ENCODE results near the gene TRABD2A.

The TRABD2A gene

DNA sequence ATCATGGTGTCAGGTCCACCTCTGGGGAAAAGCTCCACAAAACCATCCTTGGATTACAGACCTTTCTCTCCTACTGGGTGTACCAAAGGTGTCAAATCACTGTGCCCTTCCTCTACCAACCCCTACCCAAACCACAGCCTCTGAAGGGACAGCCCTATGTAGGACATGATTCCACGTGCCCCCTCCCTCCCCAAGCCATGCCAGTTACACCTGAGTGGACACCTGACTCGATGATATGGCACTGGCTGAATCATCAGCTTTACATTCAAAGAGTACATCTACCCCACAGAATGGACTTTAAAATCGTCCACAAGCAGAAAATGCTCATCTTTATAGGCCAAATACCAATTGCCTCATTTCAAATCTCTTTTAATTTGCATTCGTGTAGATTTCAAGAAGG, 26.0 kb downstream of the TRABD2A start:
- no peak for DNase-seq (ENCODE audit: low read depth in 3 of 3)

DNA sequence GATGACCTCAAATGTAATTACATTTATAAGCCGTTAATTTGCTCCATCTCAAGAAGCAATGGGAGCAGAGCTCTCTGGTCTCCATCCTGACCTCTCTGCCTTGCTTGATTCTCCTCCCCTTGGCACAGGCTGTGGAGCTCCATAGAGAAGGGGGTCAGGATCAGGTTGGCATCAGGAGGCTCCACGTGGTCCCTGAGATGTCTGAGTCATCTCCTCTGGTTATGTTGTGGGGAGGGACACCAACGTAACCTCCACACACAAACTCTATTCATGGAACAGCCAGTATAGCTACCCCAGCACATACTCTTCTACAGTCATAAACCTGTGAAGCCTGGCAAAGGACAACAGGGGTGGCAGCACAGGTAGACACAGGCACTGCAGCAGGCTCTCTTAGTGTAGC, 29.0 kb downstream of the TRABD2A start:
- no peak for DNase-seq (ENCODE audit: low read depth in 3 of 3)

GRCh38 chr2:84850471-84850870, 30.4 kb downstream of the TRABD2A start:
- no peak for DNase-seq (ENCODE audit: low read depth in 3 of 3)

DNA sequence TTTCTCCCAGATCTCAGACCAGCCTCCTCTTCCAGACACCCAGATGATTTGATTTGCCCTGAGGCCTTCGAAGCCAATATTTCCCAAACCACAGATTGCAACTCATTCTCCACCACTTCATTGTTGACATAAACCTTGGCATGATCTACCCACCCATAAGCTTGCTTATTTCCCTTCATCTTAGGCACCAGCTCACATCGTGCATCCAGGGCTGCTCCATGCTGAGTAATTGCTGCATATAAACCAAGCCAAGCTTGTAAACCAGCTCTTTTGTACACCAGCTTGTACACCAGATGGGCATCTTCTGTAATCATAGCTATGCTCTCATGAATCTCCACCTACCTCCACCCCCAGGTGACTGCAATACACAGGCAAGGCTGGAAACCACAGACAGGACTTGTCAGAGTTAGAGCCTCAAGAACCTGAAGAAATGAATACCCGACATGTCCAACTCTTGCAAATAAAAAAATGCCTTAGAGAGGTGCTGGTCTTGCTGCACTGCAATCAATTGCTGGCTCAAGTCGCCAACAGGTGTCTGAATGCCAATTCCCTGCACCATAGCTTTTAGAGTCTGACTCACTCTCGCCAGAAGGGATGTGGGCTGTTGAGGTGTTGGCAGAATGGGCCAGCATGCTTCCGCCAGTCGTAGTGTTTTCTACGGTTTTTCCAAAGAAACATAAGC, 31.5 kb downstream of the TRABD2A start:
- peak in 1 of 3 experiments; percentile 34 for DNase-seq (ENCODE audit: low read depth in 3 of 3)

GRCh38 chr2:84847326-84848050, 33.4 kb downstream of the TRABD2A start:
- no peak for DNase-seq (ENCODE audit: low read depth in 3 of 3)

- no peak for DNase-seq (ENCODE audit: low read depth in 3 of 3)
Observed at GRCh38 chr2:84846741-84847142, 34.1 kb downstream of the TRABD2A start.

DNA sequence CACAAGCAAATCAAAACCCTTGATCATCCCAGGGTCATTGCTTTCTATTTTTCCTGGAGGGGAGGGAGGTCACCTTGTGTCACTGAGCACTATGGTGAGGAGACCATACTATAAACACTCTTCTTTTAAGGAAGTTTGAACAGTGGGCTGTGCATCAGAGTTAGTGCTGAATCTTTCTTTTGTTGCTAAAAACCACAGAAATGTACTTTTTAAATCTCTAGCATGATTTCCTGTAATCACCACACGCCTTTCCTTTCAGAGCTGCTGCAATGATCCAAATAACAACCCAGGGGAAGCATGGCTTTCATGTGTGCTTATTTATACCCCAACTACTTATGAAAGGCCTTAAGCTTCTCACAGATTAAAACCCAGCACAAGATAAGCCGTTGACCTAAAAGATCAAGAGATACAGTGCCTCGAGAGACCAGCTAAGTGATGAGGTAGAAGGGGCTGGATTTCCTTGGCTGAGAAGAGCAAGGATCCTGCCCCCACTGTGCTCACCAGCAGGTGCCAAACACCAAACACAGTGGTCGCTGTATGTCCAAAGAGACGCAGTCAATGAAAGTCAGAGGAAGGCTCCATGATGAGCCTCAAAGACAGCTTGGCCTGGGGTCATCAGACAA, 34.7 kb downstream of the TRABD2A start:
- no peak for DNase-seq (ENCODE audit: low read depth in 3 of 3)

DNA sequence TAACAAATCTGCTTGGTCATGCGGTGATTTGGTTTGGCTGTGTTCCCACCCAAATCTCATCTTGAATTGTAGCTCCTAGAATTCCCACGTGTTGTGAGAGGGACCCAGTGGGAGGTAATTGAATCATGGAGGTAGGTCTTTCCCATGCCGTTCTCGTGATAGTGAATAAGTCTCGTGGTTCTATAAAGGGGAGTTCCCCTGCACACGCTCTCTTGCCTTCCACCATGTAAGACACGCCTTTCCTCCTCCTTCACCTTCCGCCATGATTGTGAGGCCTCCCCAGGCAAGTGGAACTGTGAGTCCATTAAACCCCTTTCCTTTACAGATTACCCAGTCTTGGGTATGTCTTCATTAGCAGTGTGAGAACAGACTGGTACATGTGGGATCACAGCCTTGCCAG, 36.7 kb downstream of the TRABD2A start:
- no peak for DNase-seq (ENCODE audit: low read depth in 3 of 3)

- no peak for DNase-seq (ENCODE audit: low read depth in 3 of 3)
Observed at GRCh38 chr2:84841577-84841976, 39.3 kb downstream of the TRABD2A start.

DNA sequence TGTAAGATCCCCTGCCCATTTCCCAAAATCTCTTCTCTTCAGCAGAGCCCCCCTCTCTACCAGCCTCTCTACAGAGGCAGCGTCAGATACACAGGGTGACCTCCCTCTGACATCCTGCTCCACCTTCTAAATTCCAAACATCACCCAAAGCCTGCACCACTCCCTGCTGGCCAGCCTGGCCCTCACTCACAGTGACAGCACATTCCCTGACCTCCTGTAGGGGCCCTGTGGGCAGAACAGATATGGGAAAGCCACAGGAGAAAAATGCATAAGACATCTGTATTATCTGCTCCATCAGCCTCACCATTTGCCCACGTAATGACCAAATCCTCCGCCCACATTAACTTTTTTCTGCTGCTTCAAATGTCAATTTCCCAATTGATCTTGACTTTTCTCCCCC, 40.6 kb downstream of the TRABD2A start:
- no peak for DNase-seq (ENCODE audit: low read depth in 3 of 3)

DNA sequence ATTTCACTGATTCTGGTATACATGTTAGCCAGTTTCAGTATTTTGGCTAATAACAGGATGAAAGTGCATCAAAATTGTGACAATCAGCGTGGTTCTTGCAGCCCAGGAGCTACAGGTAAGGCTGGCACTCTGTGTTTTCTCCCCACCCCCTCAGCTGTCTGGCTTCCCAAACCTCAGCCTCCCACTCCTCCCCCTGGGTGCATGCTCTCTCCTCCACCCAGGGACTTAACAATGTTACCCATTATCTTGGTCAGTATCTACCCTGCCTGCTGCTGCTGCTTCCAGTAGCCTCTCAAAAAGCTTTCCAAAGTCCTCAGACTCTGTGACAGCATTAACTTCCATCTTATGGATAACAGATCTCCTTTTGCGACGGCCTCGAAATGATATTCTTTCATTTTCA, 41.0 kb downstream of the TRABD2A start:
- DNase-seq (ENCODE audit: low read depth in 3 of 3) = no peak

DNA sequence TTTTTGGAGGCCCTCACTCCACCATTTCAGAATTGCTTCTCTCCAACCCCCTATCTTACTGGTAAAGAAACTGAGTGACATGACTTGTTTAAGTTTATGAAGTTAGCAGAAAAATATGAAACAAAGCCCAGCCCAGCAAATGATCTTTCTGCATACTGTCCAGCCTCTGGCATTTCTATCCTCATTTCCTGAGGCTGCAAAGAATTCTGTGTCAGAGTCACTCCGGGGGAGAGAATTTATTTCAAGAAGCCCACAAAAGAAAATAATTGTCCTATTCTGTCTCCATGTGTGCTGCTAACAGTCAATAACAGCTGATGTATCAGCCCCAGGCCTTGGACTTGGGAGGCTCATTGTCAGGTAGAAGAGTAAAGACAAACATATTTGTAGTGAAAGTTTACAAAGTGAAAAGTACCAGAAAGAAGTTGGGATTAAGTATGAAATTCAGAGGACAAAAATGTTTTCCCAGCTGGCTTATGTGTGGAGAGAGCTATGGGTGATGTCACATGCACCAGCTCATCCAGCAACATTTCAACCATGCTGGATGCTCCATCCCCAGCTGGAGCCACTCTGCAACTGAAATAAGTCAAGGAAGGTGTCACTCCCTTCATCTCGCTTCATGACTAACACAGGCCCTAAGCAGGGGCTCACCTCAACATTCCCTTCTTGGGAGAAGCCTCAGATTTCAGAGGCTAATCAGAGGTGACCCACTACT, 42.3 kb downstream of the TRABD2A start:
- no peak for DNase-seq (ENCODE audit: low read depth in 3 of 3)

GRCh38 chr2:84836215-84836614, 44.7 kb downstream of the TRABD2A start:
- DNase-seq (ENCODE audit: low read depth in 3 of 3) = no peak

DNA sequence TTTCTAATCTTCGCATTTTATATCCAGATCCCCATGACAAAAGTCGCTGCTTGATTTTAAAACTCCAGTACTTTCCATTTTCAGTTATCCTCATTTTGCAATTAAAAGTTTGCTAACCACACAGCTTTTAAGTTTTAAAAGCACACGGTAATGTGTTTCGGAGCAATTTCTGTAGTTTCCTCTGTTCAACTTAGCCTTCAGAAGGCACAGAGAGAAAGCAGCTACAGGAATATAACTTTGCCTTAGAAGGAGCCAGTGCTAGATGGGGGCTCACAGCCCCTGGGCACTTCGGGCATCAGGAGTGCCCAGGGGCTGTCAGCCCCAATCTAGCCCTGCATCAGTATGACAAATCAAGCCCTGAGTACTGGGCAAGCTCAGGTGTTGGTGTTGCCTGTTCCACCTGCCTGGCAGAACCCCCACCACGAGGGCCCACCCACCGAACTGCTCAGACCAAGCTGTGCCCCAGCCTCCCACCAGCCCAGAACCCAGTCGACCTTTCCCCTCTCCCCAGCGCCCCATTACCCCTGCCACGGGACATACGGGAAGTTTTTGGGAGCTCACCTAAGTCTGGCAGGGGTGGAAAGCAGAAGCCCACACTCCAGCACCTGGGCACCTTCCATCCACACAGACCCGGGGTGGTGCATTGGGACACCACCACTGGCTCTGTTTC, 47.3 kb downstream of the TRABD2A start:
- DNase-seq (ENCODE audit: low read depth in 3 of 3) = no peak

DNA sequence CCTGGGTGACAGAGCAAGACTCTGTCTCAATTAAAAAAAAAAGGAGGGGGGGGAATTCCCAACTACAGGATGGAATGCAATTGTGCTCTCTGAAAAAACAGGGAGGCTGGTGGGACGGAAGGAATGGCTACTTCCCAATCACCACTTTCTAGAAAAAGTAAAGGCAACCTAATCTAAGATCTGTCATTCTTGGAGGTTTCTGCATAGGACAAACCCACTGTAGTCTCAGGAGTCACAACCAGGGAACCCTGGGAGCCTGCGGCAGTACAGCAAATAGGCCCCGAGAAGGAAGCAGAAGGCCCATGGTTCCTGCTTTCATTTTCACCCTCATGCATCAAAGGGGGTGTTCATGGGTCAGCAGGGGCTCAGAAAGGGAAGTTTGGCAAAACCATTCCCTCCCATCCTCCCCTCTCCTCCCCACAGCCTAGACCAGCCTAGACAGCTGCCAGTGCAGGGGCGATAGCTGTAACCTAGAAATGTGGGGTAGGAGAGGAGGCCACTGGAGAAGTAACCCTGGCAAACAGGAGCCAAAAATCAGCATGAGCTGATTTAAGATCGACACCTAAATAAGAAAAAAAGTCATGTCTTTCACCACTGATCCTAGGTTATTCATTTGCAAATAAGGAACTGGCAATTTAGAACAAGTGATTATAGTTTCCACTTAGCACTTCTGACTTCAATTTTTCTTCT, 48.0 kb downstream of the TRABD2A start:
- DNase-seq (ENCODE audit: low read depth in 3 of 3) = no peak

GRCh38 chr2:84830758-84831500, 50.0 kb downstream of the TRABD2A start:
- no peak for DNase-seq (ENCODE audit: low read depth in 3 of 3)

GRCh38 chr2:84830095-84830494, 50.8 kb downstream of the TRABD2A start:
- DNase-seq (ENCODE audit: low read depth in 3 of 3) = no peak

- no peak for DNase-seq (ENCODE audit: low read depth in 3 of 3)
Observed at GRCh38 chr2:84829693-84830092, 51.2 kb downstream of the TRABD2A start.

- no peak for DNase-seq (ENCODE audit: low read depth in 3 of 3)
Observed at GRCh38 chr2:84827978-84828575, 52.8 kb downstream of the TRABD2A start.

DNA sequence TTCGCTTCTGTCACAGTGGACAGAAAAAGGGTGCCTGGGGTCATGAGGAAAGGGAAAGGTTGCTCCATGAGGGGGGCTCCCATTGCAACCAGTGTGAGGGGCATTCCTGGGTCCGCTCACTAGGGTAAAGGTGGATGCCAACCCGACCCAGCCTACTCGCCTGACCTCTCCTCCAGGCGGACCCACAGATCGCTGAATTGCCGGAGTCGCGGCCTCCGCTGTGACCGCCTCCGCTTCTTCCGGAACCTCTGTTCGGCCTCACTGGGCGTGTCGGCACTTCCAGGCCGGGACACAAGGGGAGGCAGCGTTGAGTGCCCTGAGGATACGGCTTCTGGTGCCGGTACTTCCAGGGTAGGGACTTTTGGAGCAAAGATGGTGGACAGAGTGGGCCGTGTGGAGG, 57.1 kb downstream of the TRABD2A start:
- DNase-seq (ENCODE audit: low read depth in 3 of 3) = no peak

Measured in stimulated activated CD4-positive, alpha-beta T cell treated with anti-CD3 and anti-CD28 coated beads, TNF-alpha, amount 100 ng/mL, for 24 hours (primary cell).